Vagina (tissue), 2 donors: ENCODE results near the gene NUDT8.

Source experiments
- CTCF ChIP-seq, 3 experiments: fragments of 450-650 bp in 2 of 3; fragments of 200-600 bp in 1 of 3; sonication (generic) in 1 of 3; IDR thresholded peaks; one replicate each; pipeline ENCODE4 v1.5.1; 2017 to 2019; ENCODE audit warnings: antibody characterized with exemption in 3 of 3, mild to moderate bottlenecking in 2 of 3, moderate library complexity in 2 of 3
- POLR2A ChIP-seq, 2 donors: fragments of 450-650 bp; IDR thresholded peaks; one replicate each; pipeline ENCODE4 v1.6.1; 2017; ENCODE audit warnings: antibody characterized with exemption in 2 of 2, mild to moderate bottlenecking in 2 of 2, moderate library complexity in 2 of 2
- POLR2AphosphoS5 ChIP-seq, 2 donors: sonication (generic); formaldehyde crosslinking; IDR thresholded peaks; one replicate each; pipeline ENCODE4 v1.9.0; 2017; ENCODE audit warnings: antibody characterized with exemption in 2 of 2, mild to moderate bottlenecking in 2 of 2, low read depth in 1 of 2; ENCODE audit not compliant: insufficient read depth in 1 of 2

GRCh38 chr11:67613960-67614715 lies 15.6 kb downstream of the NUDT8 start:
- TF ChIP-seq POLR2A (IDR thresholded peaks at IDR 0.05), result no peak
- peak in 1 of 2 donors; percentile 54 for TF ChIP-seq POLR2AphosphoS5 (IDR thresholded peaks at IDR 0.05; ENCODE audit: insufficient read depth in 1 of 2, low read depth in 1 of 2)
- TF ChIP-seq CTCF (IDR thresholded peaks at IDR 0.05), result peak; percentile 34 to 56 (median 52)
